IPS-18a (cell line): Measurements from ENCODE around the gene TSPAN31.

Experiments
- H3K27ac ChIP-seq: one replicate; pipeline ENCODE4 v1.5.1; 2013; ENCODE audit warnings: low read length
- H3K27me3 ChIP-seq: one replicate; pipeline ENCODE4 v1.6.1; 2013; ENCODE audit warnings: mild to moderate bottlenecking, low read length; ENCODE audit not compliant: control insufficient read depth, insufficient read depth
- H3K36me3 ChIP-seq: one replicate; pipeline ENCODE4 v1.6.1; 2013; ENCODE audit warnings: low read depth, low read length; ENCODE audit not compliant: control insufficient read depth
- H3K4me1 ChIP-seq: one replicate; pipeline ENCODE4 v1.6.1; 2013; ENCODE audit warnings: low read depth, low read length; ENCODE audit not compliant: control insufficient read depth
- H3K4me3 ChIP-seq: one replicate; pipeline ENCODE4 v1.5.1; 2013; ENCODE audit warnings: low read length
- H3K9ac ChIP-seq: one replicate; pipeline ENCODE4 v1.6.1; 2013; ENCODE audit warnings: mild to moderate bottlenecking, low read length, moderate library complexity
- H3K9me3 ChIP-seq: one replicate; pipeline ENCODE4 v1.6.1; 2013; ENCODE audit warnings: low read depth, low read length; ENCODE audit not compliant: control insufficient read depth

TSPAN31 gene

DNA sequence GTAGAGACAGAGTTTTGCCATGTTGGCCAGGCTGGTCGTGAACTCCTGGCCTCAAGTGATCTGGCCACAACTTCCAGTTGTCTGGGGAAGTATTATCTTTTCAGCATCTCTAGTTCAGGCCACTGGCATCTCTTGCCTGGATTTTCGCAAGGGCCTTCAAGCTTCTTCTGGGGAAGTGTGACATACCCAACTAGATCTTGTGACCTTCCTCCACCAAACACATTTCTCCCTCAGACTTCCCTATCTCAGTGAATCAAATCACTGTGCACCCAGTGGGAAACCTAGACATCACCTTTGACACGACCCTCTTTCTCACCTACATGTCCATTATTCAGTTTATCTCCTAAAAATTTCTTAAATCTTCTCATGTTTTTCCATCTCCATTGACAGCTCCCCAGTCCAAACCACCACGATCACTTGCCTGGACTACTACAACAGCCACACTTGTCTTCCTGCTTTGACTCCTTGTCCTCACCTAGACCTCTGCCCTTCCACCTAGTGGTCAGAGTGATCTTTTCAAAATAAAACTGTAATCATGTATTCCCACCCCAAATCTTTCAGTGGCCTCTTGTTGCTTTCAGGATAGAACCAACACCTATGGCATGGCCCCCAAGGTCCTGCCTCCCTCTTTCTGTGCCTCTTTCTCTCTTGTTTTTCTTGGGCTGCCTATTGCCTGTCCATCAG is 30.9 kb downstream of the TSPAN31 start:
- no peak overlapping the region for H3K4me3 ChIP-seq
- H3K4me1 ChIP-seq, result no peaks in the 10 kb centered on the region
- peaks cover 1% of the 10 kb centered on the region for H3K36me3 ChIP-seq
- no peak overlapping the region for H3K27ac ChIP-seq
- no peak overlapping the region for H3K9ac ChIP-seq
- no peaks in the 10 kb centered on the region for H3K9me3 ChIP-seq
- peaks cover 8% of the 10 kb centered on the region for H3K27me3 ChIP-seq

DNA sequence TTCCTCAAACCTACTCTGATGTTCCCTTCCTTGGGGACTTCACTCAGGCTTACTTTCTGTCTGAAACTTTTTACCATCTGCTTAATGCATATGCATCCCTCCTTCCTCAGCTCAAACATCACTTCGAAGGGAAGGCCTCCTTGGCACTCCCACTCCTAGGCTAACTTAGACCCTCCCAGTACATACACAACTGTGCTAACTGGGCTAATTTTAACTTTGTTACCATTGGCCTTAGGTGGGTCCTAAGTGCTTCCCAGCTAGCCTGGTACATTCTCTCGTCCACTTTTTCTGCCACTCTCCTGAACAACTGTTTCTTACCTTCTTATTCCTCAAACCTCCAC is 31.4 kb downstream of the TSPAN31 start:
- Histone ChIP-seq H3K4me1 (no peaks in the 10 kb centered on the region), H3K36me3 (no peaks in the 10 kb centered on the region), H3K9ac (no peak overlapping the region), H3K27me3 (peaks cover 8% of the 10 kb centered on the region), H3K4me3 (no peak overlapping the region), H3K27ac (no peak overlapping the region), H3K9me3 (no peaks in the 10 kb centered on the region)

GRCh38 chr12:57777367-57777766 is 32.5 kb downstream of the TSPAN31 start:
- no peaks in the 10 kb centered on the region for H3K9me3 ChIP-seq
- H3K4me3 ChIP-seq, result no peak overlapping the region
- peaks cover 8% of the 10 kb centered on the region for H3K27me3 ChIP-seq
- no peak overlapping the region for H3K9ac ChIP-seq
- no peak overlapping the region for H3K27ac ChIP-seq
- no peaks in the 10 kb centered on the region for H3K36me3 ChIP-seq
- H3K4me1 ChIP-seq, result no peaks in the 10 kb centered on the region

- H3K9me3 ChIP-seq, result no peaks in the 10 kb centered on the region
Measured at GRCh38 chr12:57777911-57778310, 33.1 kb downstream of the TSPAN31 start.

GRCh38 chr12:57779736-57780135 is 34.9 kb downstream of the TSPAN31 start:
- no peak overlapping the region for H3K4me3 ChIP-seq
- H3K9ac ChIP-seq, result no peak overlapping the region
- no peaks in the 10 kb centered on the region for H3K36me3 ChIP-seq
- H3K4me1 ChIP-seq, result no peaks in the 10 kb centered on the region
- H3K27me3 ChIP-seq, result no peaks in the 10 kb centered on the region
- H3K27ac ChIP-seq, result no peak overlapping the region
- H3K9me3 ChIP-seq, result no peaks in the 10 kb centered on the region

More at GRCh38 chr12:57777911-57778310, 33.1 kb downstream of the TSPAN31 start:
- Histone ChIP-seq H3K4me3 (no peak overlapping the region), H3K36me3 (no peaks in the 10 kb centered on the region), H3K27me3 (peaks cover 7% of the 10 kb centered on the region), H3K9ac (no peak overlapping the region), H3K27ac (no peak overlapping the region), H3K4me1 (no peaks in the 10 kb centered on the region)

GRCh38 chr12:57780284-57780897 is 35.6 kb downstream of the TSPAN31 start:
- no peaks in the 10 kb centered on the region for H3K9me3 ChIP-seq
- H3K27me3 ChIP-seq, result no peaks in the 10 kb centered on the region
- H3K4me3 ChIP-seq, result no peak overlapping the region
- H3K36me3 ChIP-seq, result no peaks in the 10 kb centered on the region
- no peak overlapping the region for H3K9ac ChIP-seq
- H3K27ac ChIP-seq, result no peak overlapping the region
- H3K4me1 ChIP-seq, result no peaks in the 10 kb centered on the region

- no peaks in the 10 kb centered on the region for H3K27me3 ChIP-seq
- no peaks in the 10 kb centered on the region for H3K9me3 ChIP-seq
- H3K4me3 ChIP-seq, result no peak overlapping the region
- no peaks in the 10 kb centered on the region for H3K4me1 ChIP-seq
- peaks cover 8% of the 10 kb centered on the region for H3K36me3 ChIP-seq
- H3K9ac ChIP-seq, result no peak overlapping the region
- no peak overlapping the region for H3K27ac ChIP-seq
Measured at GRCh38 chr12:57781244-57781643, 36.4 kb downstream of the TSPAN31 start.

DNA sequence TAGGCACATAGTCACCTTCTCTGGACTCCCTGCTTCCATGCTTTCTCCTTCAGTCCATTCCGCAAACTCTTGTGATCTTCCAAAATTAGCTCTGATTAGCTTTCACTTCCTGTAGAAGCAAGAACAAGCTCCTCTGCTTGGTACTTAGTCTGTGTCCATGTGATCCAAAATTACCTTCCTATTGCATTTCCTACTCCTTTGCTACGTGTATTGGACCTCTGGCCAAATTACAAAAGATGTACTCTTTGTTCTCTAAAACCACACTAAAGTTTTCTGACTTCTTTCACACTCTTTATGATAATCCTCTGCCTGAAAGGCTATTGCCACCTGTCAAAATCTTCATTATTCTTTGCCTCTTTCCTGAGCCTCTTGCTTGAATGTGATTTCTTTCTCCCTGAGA is 37.0 kb downstream of the TSPAN31 start:
- H3K4me1 ChIP-seq, result no peaks in the 10 kb centered on the region
- no peak overlapping the region for H3K9ac ChIP-seq
- peaks cover 13% of the 10 kb centered on the region for H3K36me3 ChIP-seq
- H3K27ac ChIP-seq, result no peak overlapping the region
- H3K9me3 ChIP-seq, result no peaks in the 10 kb centered on the region
- H3K4me3 ChIP-seq, result no peak overlapping the region
- no peaks in the 10 kb centered on the region for H3K27me3 ChIP-seq

DNA sequence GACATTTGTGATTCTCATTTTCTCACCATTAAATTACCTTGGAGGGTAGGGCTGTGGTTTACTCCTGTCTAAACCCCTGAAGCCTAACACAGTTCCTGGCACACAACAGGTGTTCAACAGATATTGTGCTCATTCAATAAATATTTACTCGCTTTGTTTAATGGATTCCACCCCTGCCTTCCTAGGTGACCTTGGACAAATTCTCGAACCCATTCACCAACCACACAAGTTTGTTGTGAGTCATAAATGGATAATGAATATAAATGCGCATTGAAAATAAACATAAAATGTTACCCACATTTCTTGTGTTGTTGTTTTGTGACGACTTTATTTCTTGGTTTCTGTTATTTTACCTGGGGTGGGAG is 37.4 kb downstream of the TSPAN31 start:
- H3K9ac ChIP-seq, result no peak overlapping the region
- no peaks in the 10 kb centered on the region for H3K9me3 ChIP-seq
- peaks cover 18% of the 10 kb centered on the region for H3K36me3 ChIP-seq
- H3K4me3 ChIP-seq, result peak overlapping the region; percentile 99
- no peaks in the 10 kb centered on the region for H3K4me1 ChIP-seq
- H3K27ac ChIP-seq, result no peak overlapping the region
- no peaks in the 10 kb centered on the region for H3K27me3 ChIP-seq

DNA sequence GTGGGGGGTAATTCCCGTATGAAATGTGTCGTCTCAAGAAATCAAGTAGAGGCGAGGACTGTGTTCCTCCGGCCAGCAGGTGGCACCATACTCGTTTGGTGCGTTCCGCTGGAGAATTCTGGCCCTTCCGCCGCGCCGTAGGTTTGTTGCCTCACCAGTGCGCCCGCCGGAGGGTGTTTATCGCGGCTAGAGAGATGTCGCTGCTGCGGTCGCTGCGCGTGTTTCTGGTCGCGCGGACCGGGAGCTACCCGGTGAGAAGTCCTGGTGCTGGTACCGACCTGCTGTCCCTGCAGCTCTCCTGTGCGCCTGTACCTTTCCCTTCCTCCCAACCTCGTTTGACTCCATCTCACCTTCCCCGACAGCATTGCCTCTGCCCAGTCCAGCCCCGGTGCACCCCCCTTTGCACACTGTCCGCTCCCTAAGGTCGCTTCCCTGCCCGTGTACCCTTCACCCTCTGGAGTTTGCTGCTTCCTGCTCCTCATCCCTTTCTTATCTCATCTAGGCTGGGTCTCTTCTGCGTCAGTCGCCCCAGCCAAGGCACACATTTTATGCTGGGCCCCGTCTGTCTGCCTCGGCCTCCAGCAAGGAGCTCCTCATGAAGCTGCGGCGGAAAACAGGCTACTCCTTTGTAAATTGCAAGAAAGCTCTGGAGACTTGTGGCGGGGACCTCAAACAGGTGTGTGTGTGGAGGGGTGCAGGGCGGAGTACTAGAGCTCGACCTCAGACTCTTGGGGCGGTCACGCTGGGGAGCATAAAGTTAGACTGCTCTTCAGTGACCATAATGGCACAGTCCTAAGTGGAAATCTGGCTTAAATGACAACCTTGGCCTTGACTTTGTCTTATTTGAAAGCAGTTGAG is 38.0 kb downstream of the TSPAN31 start, which contains the start of gene TSFM:
TSFM (plus strand) TSS at position 180 of the 858 bp plus-strand sequence; CDS start at position 195, 15 bp downstream.
- H3K9ac ChIP-seq, result peak within 1 kb of the TSS; percentile 87
- H3K9me3 ChIP-seq, result no peaks in the 10 kb centered on the region
- H3K4me1 ChIP-seq, result no peaks in the 10 kb centered on the region
- peak within 1 kb of the TSS; percentile 99 for H3K4me3 ChIP-seq
- H3K36me3 ChIP-seq, result peaks cover 22% of the 10 kb centered on the region
- H3K27me3 ChIP-seq, result no peaks in the 10 kb centered on the region
- H3K27ac ChIP-seq, result peak within 1 kb of the TSS; percentile 34

- H3K27me3 ChIP-seq, result no peaks in the 10 kb centered on the region
- H3K4me1 ChIP-seq, result no peaks in the 10 kb centered on the region
- H3K9ac ChIP-seq, result peak overlapping the region; percentile 87
- peaks cover 26% of the 10 kb centered on the region for H3K36me3 ChIP-seq
- peak overlapping the region; percentile 99 for H3K4me3 ChIP-seq
- H3K27ac ChIP-seq, result no peak overlapping the region
- H3K9me3 ChIP-seq, result no peaks in the 10 kb centered on the region
Measured at GRCh38 chr12:57783466-57783801, 38.6 kb downstream of the TSPAN31 start.
